Esophagus squamous epithelium (tissue), 4 donors: Measurements from ENCODE around the gene ATP6V0E2.
"Not testable (repeated sequence)": the region's sequence is repeated elsewhere in the genome, so short reads cannot be mapped to it uniquely, and the experiment has no call there.

ENCODE experiments used
- CTCF ChIP-seq, 6 experiments: fragments of 450-650 bp in 4 of 6; fragments of 200-600 bp in 2 of 6; sonication (generic) in 2 of 6; IDR thresholded peaks; one replicate each; pipeline ENCODE4 v1.5.1; 2016 to 2019; ENCODE audit warnings: antibody characterized with exemption in 6 of 6, mild to moderate bottlenecking in 4 of 6, moderate library complexity in 4 of 6
- POLR2A ChIP-seq, 4 donors: fragments of 450-650 bp; IDR thresholded peaks; one replicate each; pipeline ENCODE4 v1.6.1; 2017; ENCODE audit warnings: antibody characterized with exemption in 4 of 4, mild to moderate bottlenecking in 4 of 4, moderate library complexity in 3 of 4

GRCh38 chr7:149926414-149926813 is 52.6 kb downstream of the ATP6V0E2 start:
- TF ChIP-seq CTCF, POLR2A (IDR thresholded peaks at IDR 0.05): not testable (repeated sequence)
